Left ventricle myocardium inferior (tissue), 1 donor: ENCODE results near the gene HSPA4. TPM values are rescaled to one million over a fixed set of nuclear protein-coding genes. Genes with fewer than 3 reads are reported as not detected.

Source experiments
- DNase-seq: peaks from one replicate; pipeline ENCODE4 v3.0.0-alpha.2; 2020
- H3K27ac ChIP-seq: fragments of 200-600 bp; replicated peaks from 2 replicates; pipeline ENCODE4 v1.8.0; 2021
- H3K27me3 ChIP-seq: fragments of 200-600 bp; 2 replicates; pipeline ENCODE4 v1.8.0; 2021; ENCODE audit warnings: low read depth
- H3K36me3 ChIP-seq: fragments of 200-600 bp; 2 replicates; pipeline ENCODE4 v1.8.0; 2021
- H3K4me1 ChIP-seq: fragments of 200-600 bp; 2 replicates; pipeline ENCODE4 v1.8.0; 2021
- H3K4me3 ChIP-seq: fragments of 200-600 bp; 2 replicates; pipeline ENCODE4 v1.8.0; 2021; ENCODE audit warnings: mild to moderate bottlenecking, moderate library complexity
- H3K9me3 ChIP-seq: fragments of 200-600 bp; replicated peaks from 2 replicates; pipeline ENCODE4 v1.8.0; 2021
- CTCF ChIP-seq: fragments of 200-600 bp; IDR thresholded peaks from 2 replicates; pipeline ENCODE4 v1.8.0; 2021; ENCODE audit warnings: antibody characterized with exemption, mild to moderate bottlenecking, borderline replicate concordance
- intact Hi-C: fragments of 100-400 bp; cut with micrococcal nuclease; formaldehyde crosslinking; loops from one replicate; pipeline ENCODE4 v1.11.0; 2022
- total RNA-seq: library from RNA; stranded (reverse); fragmentation: NEBNext Ultra II Directional; extraction: Animal tissue kit (Norgen Biotek cat#: 25700); gene quantifications from one replicate; pipeline ENCODE4 v1.2.1, GENCODE V29; 2021
- donor health status: DM: no; HTN: yes; CAD: no; lungs with severe emphysema.

HSPA4 gene
- total RNA-seq, 1 donor from 2014 or later: 80.2 TPM

GRCh38 chr5:133155326-133155969 lies 103.6 kb downstream of the HSPA4 start:
- H3K27ac ChIP-seq: no peak overlapping the region
- H3K27me3 ChIP-seq: no peaks in the 10 kb centered on the region
- no peak for TF ChIP-seq CTCF
- intact Hi-C loops: loop anchor here (10.0 kb wide), 1 partner anchor 329 kb away; no protein-coding TSS in a partner anchor
- no peaks in the 10 kb centered on the region for H3K9me3 ChIP-seq
- H3K4me3 ChIP-seq: no peak overlapping the region
- DNase-seq: no peak
- no peaks in the 10 kb centered on the region for H3K4me1 ChIP-seq
- H3K36me3 ChIP-seq: no peaks in the 10 kb centered on the region

Other genes with a start within 250 kb of the HSPA4 start
- gene SOWAHA, start 238.7 kb upstream of the HSPA4 start, total RNA-seq: not detected
- gene SHROOM1, start 221.4 kb upstream of the HSPA4 start, total RNA-seq: 4.9 TPM
- 0.52 TPM for gene GDF9, start 185.5 kb upstream of the HSPA4 start, total RNA-seq
- gene UQCRQ, start 185.4 kb upstream of the HSPA4 start, total RNA-seq: 1,839 TPM
- 1.9 TPM for gene LEAP2, start 178.3 kb upstream of the HSPA4 start, total RNA-seq
- gene AFF4, start 88.4 kb upstream of the HSPA4 start, total RNA-seq: 32.1 TPM
- gene ZCCHC10, start 25.5 kb upstream of the HSPA4 start, total RNA-seq: 18.7 TPM